Ectodermal cell (in vitro differentiated cells): Measurements from ENCODE around the gene IFT74.
A peak's percentile ranks its signal among the peaks of the same experiment; 100 is the strongest.

Experiments
- H3K27ac ChIP-seq: 2 replicates; pipeline ENCODE4 v1.7.0; 2013; ENCODE audit warnings: mild to moderate bottlenecking, low read depth, low read length; ENCODE audit not compliant: insufficient read depth, poor library complexity, severe bottlenecking
- H3K27me3 ChIP-seq: 2 replicates; pipeline ENCODE4 v1.7.0; 2013; ENCODE audit warnings: mild to moderate bottlenecking, low read length; ENCODE audit not compliant: insufficient read depth, control insufficient read depth, poor library complexity, severe bottlenecking
- H3K36me3 ChIP-seq: one replicate; pipeline ENCODE4 v1.7.0; 2013; ENCODE audit warnings: low read length; ENCODE audit not compliant: control insufficient read depth, insufficient read depth
- H3K4me1 ChIP-seq: one replicate; pipeline ENCODE4 v1.7.0; 2013; ENCODE audit warnings: low read length; ENCODE audit not compliant: control insufficient read depth, insufficient read depth
- H3K4me3 ChIP-seq: 2 replicates; pipeline ENCODE4 v1.7.0; 2013; ENCODE audit warnings: low read depth, low read length, control low read depth; ENCODE audit not compliant: insufficient read depth
- H3K9me3 ChIP-seq: 2 replicates; pipeline ENCODE4 v1.7.0; 2013; ENCODE audit warnings: mild to moderate bottlenecking, low read length, moderate library complexity; ENCODE audit not compliant: control insufficient read depth
- WGBS, 2 experiments: methylation state at CpG; one replicate each; pipeline ENCODE4 v1.1.7; 2013; ENCODE audit warnings: missing lambda C conversion rate in 2 of 2; 5-methylcytosine and 5-hydroxymethylcytosine counted together

IFT74 gene

GRCh38 chr9:26945591-26945990, 10.6 kb upstream of the IFT74 start:
- Histone ChIP-seq H3K27ac (no peak overlapping the region), H3K36me3 (peaks cover 2% of the 10 kb centered on the region), H3K4me3 (peak overlapping the region; percentile 94), H3K27me3 (no peaks in the 10 kb centered on the region), H3K9me3 (no peaks in the 10 kb centered on the region), H3K4me1 (peaks cover 6% of the 10 kb centered on the region)
- WGBS, 2 experiments, result 19 to 32% methylated on average over 2 of the region's 2 CpGs

GRCh38 chr9:26946753-26947727, 9.2 kb upstream of the IFT74 start, which contains the start of gene PLAA:
PLAA (minus strand) TSS chr9:26947242; CDS start chr9:26947045, 197 bp downstream.
- H3K4me1 ChIP-seq, result peaks cover 6% of the 10 kb centered on the region
- peaks cover 2% of the 10 kb centered on the region for H3K36me3 ChIP-seq
- WGBS, 2 experiments, result 0% methylated on average over 76 of the region's 76 CpGs
- no peaks in the 10 kb centered on the region for H3K27me3 ChIP-seq
- H3K9me3 ChIP-seq, result no peaks in the 10 kb centered on the region
- H3K27ac ChIP-seq, result peak within 1 kb of the TSS; percentile 95
- H3K4me3 ChIP-seq, result peak within 1 kb of the TSS; percentile 94

GRCh38 chr9:26947736-26948135, 8.5 kb upstream of the IFT74 start:
- WGBS, 2 experiments, result 3% methylated on average over 9 of the region's 9 CpGs
- H3K4me1 ChIP-seq, result peaks cover 6% of the 10 kb centered on the region
- H3K9me3 ChIP-seq, result no peaks in the 10 kb centered on the region
- H3K36me3 ChIP-seq, result peaks cover 2% of the 10 kb centered on the region
- peak overlapping the region; percentile 95 for H3K27ac ChIP-seq
- peak overlapping the region; percentile 94 for H3K4me3 ChIP-seq
- H3K27me3 ChIP-seq, result no peaks in the 10 kb centered on the region

- 86 to 87% methylated on average over 6 of the region's 6 CpGs for WGBS, 2 experiments
- Histone ChIP-seq H3K27me3 (no peaks in the 10 kb centered on the region), H3K36me3 (no peaks in the 10 kb centered on the region), H3K4me3 (no peak overlapping the region), H3K27ac (no peak overlapping the region), H3K9me3 (no peaks in the 10 kb centered on the region), H3K4me1 (peaks cover 6% of the 10 kb centered on the region)
Measured at GRCh38 chr9:26949637-26950069, 6.6 kb upstream of the IFT74 start.

GRCh38 chr9:26950521-26950920, 5.7 kb upstream of the IFT74 start:
- H3K36me3 ChIP-seq, result no peaks in the 10 kb centered on the region
- 89 to 100% methylated on average over 1 of the region's 1 CpG for WGBS, 2 experiments
- no peak overlapping the region for H3K4me3 ChIP-seq

GRCh38 chr9:26951794-26952193, 4.4 kb upstream of the IFT74 start:
- no peak overlapping the region for H3K27ac ChIP-seq
- peaks cover 10% of the 10 kb centered on the region for H3K4me1 ChIP-seq
- no peaks in the 10 kb centered on the region for H3K9me3 ChIP-seq
- no peaks in the 10 kb centered on the region for H3K36me3 ChIP-seq
- 95% methylated on average over 2 of the region's 3 CpGs for WGBS, 2 experiments
- no peak overlapping the region for H3K4me3 ChIP-seq
- H3K27me3 ChIP-seq, result no peaks in the 10 kb centered on the region

More at GRCh38 chr9:26950521-26950920, 5.7 kb upstream of the IFT74 start:
- Histone ChIP-seq H3K4me1 (peaks cover 9% of the 10 kb centered on the region), H3K9me3 (no peaks in the 10 kb centered on the region), H3K27me3 (no peaks in the 10 kb centered on the region), H3K27ac (no peak overlapping the region)

GRCh38 chr9:26954050-26954508, 2.1 kb upstream of the IFT74 start:
- Histone ChIP-seq H3K4me1 (peaks cover 16% of the 10 kb centered on the region), H3K9me3 (no peaks in the 10 kb centered on the region), H3K27ac (no peak overlapping the region), H3K4me3 (no peak overlapping the region), H3K27me3 (no peaks in the 10 kb centered on the region), H3K36me3 (no peaks in the 10 kb centered on the region)
- 82 to 94% methylated on average over 3 of the region's 3 CpGs for WGBS, 2 experiments

- WGBS, 2 experiments, result 90 to 91% methylated on average over 3 of the region's 4 CpGs
- no peaks in the 10 kb centered on the region for H3K9me3 ChIP-seq
- no peaks in the 10 kb centered on the region for H3K27me3 ChIP-seq
- peaks cover 16% of the 10 kb centered on the region for H3K4me1 ChIP-seq
- no peaks in the 10 kb centered on the region for H3K36me3 ChIP-seq
- H3K4me3 ChIP-seq, result peak overlapping the region; percentile 61
- peak overlapping the region; percentile 96 for H3K27ac ChIP-seq
Measured at GRCh38 chr9:26955222-26955903, 849 bp upstream of the IFT74 start.

GRCh38 chr9:26956860-26957233, 635 bp downstream of the IFT74 start:
- H3K36me3 ChIP-seq, result no peaks in the 10 kb centered on the region
- no peaks in the 10 kb centered on the region for H3K9me3 ChIP-seq
- 71 to 83% methylated on average over 5 to 6 of the region's 6 CpGs for WGBS, 2 experiments
- peak overlapping the region; percentile 96 for H3K27ac ChIP-seq
- H3K4me1 ChIP-seq, result peaks cover 16% of the 10 kb centered on the region
- no peaks in the 10 kb centered on the region for H3K27me3 ChIP-seq
- H3K4me3 ChIP-seq, result peak overlapping the region; percentile 61

- Histone ChIP-seq H3K27me3 (no peaks in the 10 kb centered on the region), H3K4me1 (no peaks in the 10 kb centered on the region), H3K36me3 (peaks cover 11% of the 10 kb centered on the region), H3K9me3 (no peaks in the 10 kb centered on the region), H3K27ac (no peak overlapping the region), H3K4me3 (no peak overlapping the region)
- WGBS, 2 experiments, result 97 to 100% methylated on average over 1 of the region's 1 CpG
Measured at GRCh38 chr9:26971721-26972120, 15.5 kb downstream of the IFT74 start.
